Skeletal muscle satellite cell (primary cell): ENCODE measurements around the gene ACOT4. TPM values are rescaled to one million over a fixed set of nuclear protein-coding genes. Genes with fewer than 3 reads are reported as not detected.
"Not testable (repeated sequence)": the region's sequence is repeated elsewhere in the genome, so short reads cannot be mapped to it uniquely, and the experiment has no call there.

Experiments used
- H3K27me3 ChIP-seq: 2 replicates; pipeline ENCODE4 v1.7.0; 2013; ENCODE audit warnings: low read length; ENCODE audit not compliant: control insufficient read depth, insufficient read depth
- H3K36me3 ChIP-seq: 2 replicates; pipeline ENCODE4 v1.7.0; 2013; ENCODE audit warnings: mild to moderate bottlenecking, control low read depth, low read length; ENCODE audit not compliant: insufficient read depth
- H3K4me1 ChIP-seq: 2 replicates; pipeline ENCODE4 v1.7.0; 2013; ENCODE audit warnings: low read length; ENCODE audit not compliant: control insufficient read depth, insufficient read depth
- H3K4me2 ChIP-seq: 2 replicates; pipeline ENCODE4 v1.7.0; 2013; ENCODE audit warnings: mild to moderate bottlenecking, low read length
- H3K4me3 ChIP-seq: 2 replicates; pipeline ENCODE4 v1.7.0; 2013; ENCODE audit warnings: low read length
- H3K9ac ChIP-seq: 2 replicates; pipeline ENCODE4 v1.7.0; 2013; ENCODE audit warnings: mild to moderate bottlenecking, low read depth, low read length, moderate library complexity
- H3K9me3 ChIP-seq: replicated peaks from 2 replicates; pipeline ENCODE4 v1.7.0; 2013; ENCODE audit warnings: mild to moderate bottlenecking, control low read depth, low read length
- total RNA-seq: library from RNA; depleted of rRNA; stranded (reverse); fragments of >200 nt; gene quantifications from 2 replicates; pipeline ENCODE4 v1.2.3, GENCODE V29; 2012; rRNA removed

Gene ACOT4, protein sequence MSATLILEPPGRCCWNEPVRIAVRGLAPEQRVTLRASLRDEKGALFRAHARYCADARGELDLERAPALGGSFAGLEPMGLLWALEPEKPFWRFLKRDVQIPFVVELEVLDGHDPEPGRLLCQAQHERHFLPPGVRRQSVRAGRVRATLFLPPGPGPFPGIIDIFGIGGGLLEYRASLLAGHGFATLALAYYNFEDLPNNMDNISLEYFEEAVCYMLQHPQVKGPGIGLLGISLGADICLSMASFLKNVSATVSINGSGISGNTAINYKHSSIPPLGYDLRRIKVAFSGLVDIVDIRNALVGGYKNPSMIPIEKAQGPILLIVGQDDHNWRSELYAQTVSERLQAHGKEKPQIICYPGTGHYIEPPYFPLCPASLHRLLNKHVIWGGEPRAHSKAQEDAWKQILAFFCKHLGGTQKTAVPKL
- 0.25 and 0.44 TPM in 2 replicates for total RNA-seq

DNA sequence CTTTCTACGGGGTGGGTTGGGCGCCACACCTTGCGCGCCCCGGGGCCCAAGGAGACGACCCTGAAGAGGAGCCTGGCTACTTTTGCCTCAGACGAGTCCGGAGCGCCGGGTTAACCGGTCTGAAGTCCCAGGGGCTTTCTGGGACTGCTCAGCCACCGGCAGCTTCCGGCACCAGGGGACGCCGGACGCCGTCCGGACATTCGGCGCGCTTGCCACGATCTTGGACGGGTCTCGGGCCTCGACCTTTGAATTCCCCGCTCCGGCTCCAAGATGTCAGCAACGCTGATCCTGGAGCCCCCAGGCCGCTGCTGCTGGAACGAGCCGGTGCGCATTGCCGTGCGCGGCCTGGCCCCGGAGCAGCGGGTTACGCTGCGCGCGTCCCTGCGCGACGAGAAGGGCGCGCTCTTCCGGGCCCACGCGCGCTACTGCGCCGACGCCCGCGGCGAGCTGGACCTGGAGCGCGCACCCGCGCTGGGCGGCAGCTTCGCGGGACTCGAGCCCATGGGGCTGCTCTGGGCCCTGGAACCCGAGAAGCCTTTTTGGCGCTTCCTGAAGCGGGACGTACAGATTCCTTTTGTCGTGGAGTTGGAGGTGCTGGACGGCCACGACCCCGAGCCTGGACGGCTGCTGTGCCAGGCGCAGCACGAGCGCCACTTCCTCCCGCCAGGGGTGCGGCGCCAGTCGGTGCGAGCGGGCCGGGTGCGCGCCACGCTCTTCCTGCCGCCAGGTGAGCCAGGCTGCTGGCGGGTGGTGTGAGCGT is at the start of gene ACOT4:
Gene ACOT4, plus strand, starts transcription at position 184 of the 760 bp plus-strand sequence. Its CDS starts 87 bp downstream, at position 271.
- H3K4me3 ChIP-seq = peak within 1 kb of the TSS; percentile 78
- no peaks in the 10 kb centered on the region for H3K27me3 ChIP-seq
- no peaks in the 10 kb centered on the region for H3K9me3 ChIP-seq
- H3K4me2 ChIP-seq = peak within 1 kb of the TSS; percentile 89
- H3K36me3 ChIP-seq = no peaks in the 10 kb centered on the region
- H3K9ac ChIP-seq = peak within 1 kb of the TSS; percentile 71
- H3K4me1 ChIP-seq = peaks cover 10% of the 10 kb centered on the region

- not testable (repeated sequence) for H3K9me3 ChIP-seq, H3K4me2 ChIP-seq, H3K4me3 ChIP-seq, H3K27me3 ChIP-seq, H3K4me1 ChIP-seq, H3K9ac ChIP-seq, H3K36me3 ChIP-seq
These were observed 48.7 kb upstream of the ACOT4 start for GRCh38 chr14:73542961-73543360.

DNA sequence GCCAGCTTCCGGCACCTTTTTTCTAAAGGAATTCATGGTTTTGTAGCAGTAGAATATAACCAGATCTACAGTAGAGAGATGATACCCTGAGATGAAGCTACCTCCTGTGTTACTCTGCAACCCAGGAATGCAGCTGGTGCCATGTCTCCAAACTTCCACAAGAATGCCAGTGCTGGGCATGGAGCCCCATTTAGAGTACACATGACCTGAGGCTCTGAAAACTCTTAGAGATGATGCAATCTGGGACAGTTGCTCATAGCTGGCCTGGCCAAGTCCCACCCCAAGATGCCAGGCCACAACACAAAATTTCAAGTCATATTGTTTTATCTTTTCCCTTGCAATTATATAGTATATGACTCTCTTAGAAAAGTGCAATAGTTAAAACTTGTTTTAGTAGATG is 46.3 kb upstream of the ACOT4 start:
- H3K4me3 ChIP-seq, H3K4me1 ChIP-seq, H3K27me3 ChIP-seq, H3K9me3 ChIP-seq, H3K36me3 ChIP-seq, H3K4me2 ChIP-seq, H3K9ac ChIP-seq: not testable (repeated sequence)

- not testable (repeated sequence) for H3K9me3 ChIP-seq, H3K9ac ChIP-seq, H3K27me3 ChIP-seq, H3K36me3 ChIP-seq, H3K4me1 ChIP-seq, H3K4me3 ChIP-seq, H3K4me2 ChIP-seq
These were observed 42.6 kb upstream of the ACOT4 start for GRCh38 chr14:73549097-73549496.

GRCh38 chr14:73549889-73550524 is 41.7 kb upstream of the ACOT4 start:
- H3K4me2 ChIP-seq, H3K9ac ChIP-seq, H3K36me3 ChIP-seq, H3K27me3 ChIP-seq, H3K4me1 ChIP-seq, H3K9me3 ChIP-seq, H3K4me3 ChIP-seq: not testable (repeated sequence)

DNA sequence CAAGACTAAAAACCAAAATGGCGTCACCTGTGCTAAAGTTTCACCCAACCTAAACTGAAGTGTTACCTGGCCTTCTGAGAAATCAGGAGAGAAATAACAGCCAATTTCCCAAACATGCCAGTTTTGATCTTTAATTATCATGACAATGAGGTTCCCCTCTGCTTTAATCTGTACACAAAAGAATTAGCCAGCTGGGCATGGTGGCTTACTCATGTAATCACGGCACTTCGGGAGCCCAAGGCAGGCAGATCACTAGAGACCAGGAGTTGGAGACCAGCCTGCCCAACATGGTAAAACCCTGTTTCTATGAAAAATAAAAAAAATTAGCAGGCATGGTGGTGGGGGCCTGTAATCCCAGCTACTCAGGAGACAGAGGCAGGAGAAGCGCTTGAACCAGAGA is 37.8 kb upstream of the ACOT4 start:
- H3K27me3 ChIP-seq = no peaks in the 10 kb centered on the region
- H3K36me3 ChIP-seq = no peaks in the 10 kb centered on the region
- no peaks in the 10 kb centered on the region for H3K4me1 ChIP-seq
- no peaks in the 10 kb centered on the region for H3K9me3 ChIP-seq
- H3K4me2 ChIP-seq = no peak overlapping the region
- H3K9ac ChIP-seq = no peak overlapping the region
- no peak overlapping the region for H3K4me3 ChIP-seq

- not testable (repeated sequence) for H3K9ac ChIP-seq, H3K9me3 ChIP-seq, H3K36me3 ChIP-seq, H3K27me3 ChIP-seq, H3K4me1 ChIP-seq, H3K4me3 ChIP-seq, H3K4me2 ChIP-seq
These were observed 34.5 kb upstream of the ACOT4 start for GRCh38 chr14:73557201-73557600.

DNA sequence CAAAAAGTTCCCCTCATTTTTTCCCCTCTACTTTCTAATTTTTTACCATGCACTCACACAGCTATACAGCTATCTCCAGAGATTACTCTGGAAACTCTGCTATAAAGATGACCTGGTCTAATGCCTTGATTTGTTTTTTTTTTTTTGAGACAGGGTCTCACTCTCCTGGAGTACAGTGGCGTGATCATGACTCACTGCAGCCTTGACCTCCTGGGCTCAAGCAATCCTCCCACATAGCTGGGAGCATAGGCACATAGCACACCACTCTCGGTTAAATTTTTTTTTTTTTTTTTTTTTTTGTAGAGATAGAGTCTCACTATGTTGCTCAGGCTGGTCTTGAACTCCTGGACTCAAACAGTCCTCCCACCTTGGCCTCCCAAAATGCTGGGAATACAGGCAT is 33.4 kb upstream of the ACOT4 start:
- H3K4me2 ChIP-seq, H3K9ac ChIP-seq, H3K36me3 ChIP-seq, H3K27me3 ChIP-seq, H3K4me3 ChIP-seq, H3K9me3 ChIP-seq, H3K4me1 ChIP-seq: not testable (repeated sequence)

- H3K36me3 ChIP-seq = not testable (repeated sequence)
These were observed 29.4 kb upstream of the ACOT4 start for GRCh38 chr14:73562256-73562655.

GRCh38 chr14:73562696-73563095 is 29.0 kb upstream of the ACOT4 start:
- H3K4me3 ChIP-seq, H3K4me2 ChIP-seq, H3K9me3 ChIP-seq, H3K27me3 ChIP-seq, H3K36me3 ChIP-seq, H3K4me1 ChIP-seq, H3K9ac ChIP-seq: not testable (repeated sequence)

More at GRCh38 chr14:73562256-73562655, 29.4 kb upstream of the ACOT4 start:
- not testable (repeated sequence) for H3K9me3 ChIP-seq, H3K9ac ChIP-seq, H3K4me2 ChIP-seq, H3K4me3 ChIP-seq, H3K4me1 ChIP-seq, H3K27me3 ChIP-seq

GRCh38 chr14:73566431-73566830 is 25.2 kb upstream of the ACOT4 start:
- H3K36me3 ChIP-seq, H3K27me3 ChIP-seq, H3K4me3 ChIP-seq, H3K9ac ChIP-seq, H3K4me2 ChIP-seq, H3K9me3 ChIP-seq: not testable (repeated sequence)
- peaks cover 21% of the 10 kb centered on the region for H3K4me1 ChIP-seq
